HEK293 (cell line): Measurements from ENCODE around the gene AXIN1.
A peak's percentile ranks its signal among the peaks of the same experiment; 100 is the strongest.

Experiments
- CTCF ChIA-PET: fragments of 350-600 bp; formaldehyde crosslinking; extraction: SDS; loops from one replicate; lab custom pipeline; 2021; ENCODE audit warnings: antibody characterized with exemption; lab: Yijun Ruan, JAX
- POLR2A ChIA-PET: fragments of 300-600 bp; formaldehyde crosslinking; extraction: SDS; loops from one replicate; lab custom pipeline; 2020; ENCODE audit warnings: antibody characterized with exemption, inconsistent platforms; lab: Yijun Ruan, JAX
- H3K27ac ChIP-seq: fragments of 200-500 bp; sonication (Bioruptor generic); 2 replicates; pipeline ENCODE4 v1.5.1; 2014; ENCODE audit warnings: low read depth, low read length, control low read depth, inconsistent platforms; ENCODE audit errors: extremely low read depth
- H3K36me3 ChIP-seq, 2 experiments: fragments of 200-500 bp in 1 of 2; sonication (Bioruptor generic) in 1 of 2; 1 replicate in 1 of 2; 2 replicates in 1 of 2; pipeline ENCODE4 v1.5.1; 2014 to 2017; ENCODE audit warnings: inconsistent platforms in 2 of 2, low read length in 2 of 2; ENCODE audit not compliant: control insufficient read depth in 2 of 2, insufficient read depth in 1 of 2
- H3K4me1 ChIP-seq: fragments of 200-500 bp; sonication (Bioruptor generic); 2 replicates; pipeline ENCODE4 v1.5.1; 2014; ENCODE audit warnings: mild to moderate bottlenecking, low read length, inconsistent platforms; ENCODE audit not compliant: control insufficient read depth, insufficient read depth
- H3K4me3 ChIP-seq: 2 replicates; pipeline ENCODE4 v1.5.1; 2011; ENCODE audit warnings: low read depth, mild to moderate bottlenecking, control low read depth, low read length, moderate library complexity
- H3K9me3 ChIP-seq: fragments of 200-500 bp; sonication (Bioruptor generic); 2 replicates; pipeline ENCODE4 v1.5.1; 2014; ENCODE audit warnings: low read depth, low read length, inconsistent platforms; ENCODE audit not compliant: control insufficient read depth, insufficient read depth
- BCL11B ChIP-seq: fragments of 450-650 bp; formaldehyde crosslinking; IDR thresholded peaks from 2 replicates; pipeline ENCODE4 v1.5.1; 2016; ENCODE audit warnings: low read depth, missing biosample characterization, missing genetic modification characterization
- FEZF1 ChIP-seq: fragments of 450-650 bp; formaldehyde crosslinking; IDR thresholded peaks from 2 replicates; pipeline ENCODE4 v1.5.1; 2016; ENCODE audit warnings: missing biosample characterization, missing genetic modification characterization
- GFI1B ChIP-seq: fragments of 450-650 bp; formaldehyde crosslinking; IDR thresholded peaks from 2 replicates; pipeline ENCODE4 v1.5.1; 2016; ENCODE audit warnings: missing biosample characterization, missing genetic modification characterization
- HOXC10 ChIP-seq: sonication (generic); formaldehyde crosslinking; IDR thresholded peaks from 2 replicates; pipeline ENCODE4 v1.8.1; 2023; ENCODE audit warnings: mild to moderate bottlenecking, missing genetic modification reagents
- HOXD13 ChIP-seq: sonication (generic); formaldehyde crosslinking; IDR thresholded peaks from 2 replicates; pipeline ENCODE4 v1.8.0; 2022; ENCODE audit warnings: missing genetic modification reagents, borderline replicate concordance
- KLF1 ChIP-seq: fragments of 450-650 bp; formaldehyde crosslinking; IDR thresholded peaks from 2 replicates; pipeline ENCODE4 v1.5.1; 2016; ENCODE audit warnings: missing biosample characterization, missing genetic modification characterization
- KLF8 ChIP-seq: fragments of 450-650 bp; formaldehyde crosslinking; IDR thresholded peaks from 2 replicates; pipeline ENCODE4 v1.5.1; 2016; ENCODE audit warnings: missing biosample characterization, missing genetic modification characterization
- PBX3 ChIP-seq: sonication (generic); formaldehyde crosslinking; IDR thresholded peaks from 2 replicates; pipeline ENCODE4 v1.8.1; 2022; ENCODE audit warnings: mild to moderate bottlenecking, moderate library complexity, missing genetic modification reagents
- REPIN1 ChIP-seq: fragments of 450-650 bp; formaldehyde crosslinking; IDR thresholded peaks from 2 replicates; pipeline ENCODE4 v1.5.1; 2017; ENCODE audit warnings: missing biosample characterization, missing genetic modification characterization, low read depth
- SETDB1 ChIP-seq: IDR thresholded peaks from one replicate; pipeline ENCODE4 v1.6.1; 2017; ENCODE audit warnings: mild to moderate bottlenecking, low read length, moderate library complexity, mixed read lengths; ENCODE audit not compliant: insufficient read length
- TCF7L2 ChIP-seq: IDR thresholded peaks from 2 replicates; pipeline ENCODE4 v1.6.1; 2011; ENCODE audit warnings: low read depth, mild to moderate bottlenecking, inconsistent platforms, low read length, moderate library complexity, borderline replicate concordance
- TSHZ1 ChIP-seq: fragments of 450-650 bp; formaldehyde crosslinking; IDR thresholded peaks from 2 replicates; pipeline ENCODE4 v1.5.1; 2016; ENCODE audit warnings: missing biosample characterization, missing genetic modification characterization, borderline replicate concordance
- ZBTB17 ChIP-seq: fragments of 450-650 bp; formaldehyde crosslinking; IDR thresholded peaks from 2 replicates; pipeline ENCODE4 v1.5.1; 2016; ENCODE audit warnings: missing biosample characterization, missing genetic modification characterization
- ZBTB20 ChIP-seq: fragments of 450-650 bp; formaldehyde crosslinking; IDR thresholded peaks from 2 replicates; pipeline ENCODE4 v1.5.1; 2016; ENCODE audit warnings: missing biosample characterization, missing genetic modification characterization
- ZBTB21 ChIP-seq: fragments of 450-650 bp; formaldehyde crosslinking; IDR thresholded peaks from 2 replicates; pipeline ENCODE4 v1.5.1; 2017; ENCODE audit warnings: missing biosample characterization, missing genetic modification characterization
- ZNF114 ChIP-seq: fragments of 450-650 bp; formaldehyde crosslinking; IDR thresholded peaks from 2 replicates; pipeline ENCODE4 v1.5.0; 2017; ENCODE audit warnings: missing biosample characterization, missing genetic modification characterization
- ZNF133 ChIP-seq: fragments of 450-650 bp; formaldehyde crosslinking; IDR thresholded peaks from 2 replicates; pipeline ENCODE4 v1.5.1; 2016; ENCODE audit warnings: missing biosample characterization, missing genetic modification characterization
- ZNF155 ChIP-seq: fragments of 450-650 bp; formaldehyde crosslinking; IDR thresholded peaks from 2 replicates; pipeline ENCODE4 v1.5.1; 2016; ENCODE audit warnings: missing biosample characterization, missing genetic modification characterization
- ZNF169 ChIP-seq: fragments of 450-650 bp; formaldehyde crosslinking; IDR thresholded peaks from 2 replicates; pipeline ENCODE4 v1.5.1; 2016; ENCODE audit warnings: missing biosample characterization, missing genetic modification characterization
- ZNF202 ChIP-seq: fragments of 450-650 bp; formaldehyde crosslinking; IDR thresholded peaks from 2 replicates; pipeline ENCODE4 v1.5.1; 2016; ENCODE audit warnings: missing biosample characterization, missing genetic modification characterization, borderline replicate concordance
- ZNF24 ChIP-seq: fragments of 450-650 bp; formaldehyde crosslinking; IDR thresholded peaks from 2 replicates; pipeline ENCODE4 v1.5.1; 2016; ENCODE audit warnings: missing biosample characterization, missing genetic modification characterization
- ZNF302 ChIP-seq: fragments of 450-650 bp; formaldehyde crosslinking; IDR thresholded peaks from 2 replicates; pipeline ENCODE4 v1.5.1; 2016; ENCODE audit warnings: missing biosample characterization, missing genetic modification characterization, low read depth
- ZNF433 ChIP-seq: fragments of 450-650 bp; formaldehyde crosslinking; IDR thresholded peaks from 2 replicates; pipeline ENCODE4 v1.5.1; 2016; ENCODE audit warnings: missing biosample characterization, missing genetic modification characterization, low read depth
- ZNF449 ChIP-seq: fragments of 450-650 bp; formaldehyde crosslinking; IDR thresholded peaks from 2 replicates; pipeline ENCODE4 v1.5.1; 2017; ENCODE audit warnings: missing biosample characterization, mild to moderate bottlenecking, missing genetic modification characterization, moderate library complexity
- ZNF521 ChIP-seq: fragments of 450-650 bp; formaldehyde crosslinking; IDR thresholded peaks from 2 replicates; pipeline ENCODE4 v1.5.1; 2017; ENCODE audit warnings: missing biosample characterization, mild to moderate bottlenecking, missing genetic modification characterization
- ZNF623 ChIP-seq: fragments of 450-650 bp; formaldehyde crosslinking; IDR thresholded peaks from 2 replicates; pipeline ENCODE4 v1.5.1; 2016; ENCODE audit warnings: missing biosample characterization, missing genetic modification characterization
- ZSCAN23 ChIP-seq: fragments of 450-650 bp; formaldehyde crosslinking; IDR thresholded peaks from 2 replicates; pipeline ENCODE4 v1.5.1; 2016; ENCODE audit warnings: missing biosample characterization, missing genetic modification characterization
- TF ChIP-seq, protein P1 (sequence below): fragments of 450-650 bp; formaldehyde crosslinking; IDR thresholded peaks from 2 replicates; pipeline ENCODE4 v1.5.1; 2017; ENCODE audit warnings: missing biosample characterization, missing genetic modification characterization
- TF ChIP-seq, protein P2 (sequence below): fragments of 450-650 bp; formaldehyde crosslinking; IDR thresholded peaks from 2 replicates; pipeline ENCODE4 v1.5.1; 2016; ENCODE audit warnings: missing biosample characterization, missing genetic modification characterization

The AXIN1 gene

DNA sequence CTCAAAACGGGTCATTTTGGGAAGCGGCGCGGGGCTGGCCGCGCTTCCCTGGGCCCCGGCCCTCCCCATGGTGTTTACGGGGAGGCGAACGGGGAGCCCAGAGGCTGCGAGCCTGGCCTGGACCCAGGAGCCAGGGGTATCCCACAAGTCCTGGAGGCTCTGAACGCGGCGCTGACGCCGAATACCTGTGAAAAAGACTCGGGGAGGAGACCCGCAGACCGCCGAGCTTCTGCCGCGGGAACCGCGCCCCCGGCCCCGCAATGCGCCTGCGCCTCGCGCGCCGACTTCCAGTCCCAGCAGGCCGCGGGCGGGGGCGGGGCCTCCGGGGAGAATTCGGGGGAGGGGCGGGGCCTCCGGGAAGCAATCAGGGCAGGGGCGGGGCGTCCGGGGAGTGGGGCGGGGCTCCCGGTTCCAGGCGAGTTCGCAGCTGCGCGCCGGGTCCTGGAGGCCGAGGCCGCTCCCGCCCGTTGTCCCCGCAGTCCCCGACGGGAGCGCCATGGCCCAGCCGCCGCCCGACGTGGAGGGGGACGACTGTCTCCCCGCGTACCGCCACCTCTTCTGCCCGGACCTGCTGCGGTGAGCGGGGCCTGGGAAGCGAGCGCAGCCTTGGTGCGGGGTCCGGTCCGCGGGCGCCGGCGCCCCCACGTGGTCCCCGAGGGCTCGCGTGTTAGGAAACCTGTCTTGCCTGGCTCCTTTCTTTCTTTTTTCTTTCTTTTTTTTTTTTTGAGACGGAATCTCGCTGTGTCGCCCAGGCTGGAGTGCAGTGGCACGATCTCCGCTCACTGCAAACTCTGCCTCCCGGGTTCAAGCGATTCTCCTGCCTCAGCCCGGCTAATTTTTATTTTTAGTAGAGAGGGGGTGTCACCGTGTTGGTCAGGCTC, 49.2 kb upstream of the AXIN1 start, which contains the start of gene DECR2:
Gene DECR2, plus strand, starts transcription at position 418 of the 881 bp plus-strand sequence. Its CDS starts 79 bp downstream, at position 497.
- H3K4me3 ChIP-seq = peak within 1 kb of the TSS; percentile 81
- H3K36me3 ChIP-seq = peaks cover 0 to 27% of the 10 kb centered on the region in 2 experiments; a peak in 2 of 3 replicates
- H3K27ac ChIP-seq = peak within 1 kb of the TSS; percentile 90
- no peaks in the 10 kb centered on the region for H3K9me3 ChIP-seq
- ChIA-PET POLR2A (interaction anchor here (0.6 to 1.8 kb wide), 15 partner anchors 10 to 628 kb away, joined by 3 to 14 read pairs (median 4); partner anchors contain the start of genes CAPN15, MRPL28 and RAB11FIP3), CTCF (interaction anchor here (0.6 to 0.7 kb wide), 3 partner anchors 8 to 28 kb away, joined by 3 read pairs; no protein-coding TSS in a partner anchor)
- no peaks in the 10 kb centered on the region for H3K4me1 ChIP-seq
- TF ChIP-seq KLF1 (tag by site-specific recombination) = peak; percentile 66; the same call in 1 of the 2 replicates
- TF ChIP-seq ZNF133 (tag by site-specific recombination) = no peak
- TF ChIP-seq PBX3 = no peak; the same call in 1 of the 2 replicates
- no peak for TF ChIP-seq FEZF1 (tag by site-specific recombination)
- TF ChIP-seq TSHZ1 (tag by site-specific recombination) = no peak
- no peak for TF ChIP-seq ZNF114 (tag by site-specific recombination)
- TF ChIP-seq ZNF169 (tag by site-specific recombination) = no peak
- peak; percentile 93 for TF ChIP-seq ZBTB20 (tag by site-specific recombination)
- TF ChIP-seq, protein P1, sequence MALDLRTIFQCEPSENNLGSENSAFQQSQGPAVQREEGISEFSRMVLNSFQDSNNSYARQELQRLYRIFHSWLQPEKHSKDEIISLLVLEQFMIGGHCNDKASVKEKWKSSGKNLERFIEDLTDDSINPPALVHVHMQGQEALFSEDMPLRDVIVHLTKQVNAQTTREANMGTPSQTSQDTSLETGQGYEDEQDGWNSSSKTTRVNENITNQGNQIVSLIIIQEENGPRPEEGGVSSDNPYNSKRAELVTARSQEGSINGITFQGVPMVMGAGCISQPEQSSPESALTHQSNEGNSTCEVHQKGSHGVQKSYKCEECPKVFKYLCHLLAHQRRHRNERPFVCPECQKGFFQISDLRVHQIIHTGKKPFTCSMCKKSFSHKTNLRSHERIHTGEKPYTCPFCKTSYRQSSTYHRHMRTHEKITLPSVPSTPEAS (tag by site-specific recombination) = no peak
- no peak for TF ChIP-seq HOXD13 (CRISPR knock-in tag)
- TF ChIP-seq ZBTB17 = peak; percentile 92
- TF ChIP-seq ZNF623 (tag by site-specific recombination) = no peak
- no peak for TF ChIP-seq ZSCAN23 (tag by site-specific recombination)
- TF ChIP-seq, protein P2, sequence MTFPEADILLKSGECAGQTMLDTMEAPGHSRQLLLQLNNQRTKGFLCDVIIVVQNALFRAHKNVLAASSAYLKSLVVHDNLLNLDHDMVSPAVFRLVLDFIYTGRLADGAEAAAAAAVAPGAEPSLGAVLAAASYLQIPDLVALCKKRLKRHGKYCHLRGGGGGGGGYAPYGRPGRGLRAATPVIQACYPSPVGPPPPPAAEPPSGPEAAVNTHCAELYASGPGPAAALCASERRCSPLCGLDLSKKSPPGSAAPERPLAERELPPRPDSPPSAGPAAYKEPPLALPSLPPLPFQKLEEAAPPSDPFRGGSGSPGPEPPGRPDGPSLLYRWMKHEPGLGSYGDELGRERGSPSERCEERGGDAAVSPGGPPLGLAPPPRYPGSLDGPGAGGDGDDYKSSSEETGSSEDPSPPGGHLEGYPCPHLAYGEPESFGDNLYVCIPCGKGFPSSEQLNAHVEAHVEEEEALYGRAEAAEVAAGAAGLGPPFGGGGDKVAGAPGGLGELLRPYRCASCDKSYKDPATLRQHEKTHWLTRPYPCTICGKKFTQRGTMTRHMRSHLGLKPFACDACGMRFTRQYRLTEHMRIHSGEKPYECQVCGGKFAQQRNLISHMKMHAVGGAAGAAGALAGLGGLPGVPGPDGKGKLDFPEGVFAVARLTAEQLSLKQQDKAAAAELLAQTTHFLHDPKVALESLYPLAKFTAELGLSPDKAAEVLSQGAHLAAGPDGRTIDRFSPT = no peak
- no peak for TF ChIP-seq ZNF302 (tag by site-specific recombination)
- 0 out of 2 replicates have a peak, but pooled peaks have one; percentile 13 for TF ChIP-seq ZNF449 (tag by site-specific recombination)
- TF ChIP-seq KLF8 (tag by site-specific recombination) = peak; percentile 33
- TF ChIP-seq ZBTB21 (tag by site-specific recombination) = no peak
- TF ChIP-seq REPIN1 = peak; percentile 56
- no peak for TF ChIP-seq ZNF521
- no peak for TF ChIP-seq TCF7L2
- TF ChIP-seq ZNF202 (tag by site-specific recombination) = no peak
- no peak for TF ChIP-seq SETDB1
- no peak for TF ChIP-seq HOXC10 (CRISPR knock-in tag)
- TF ChIP-seq GFI1B = no peak
- peak; percentile 71; the same call in 1 of the 2 replicates for TF ChIP-seq BCL11B (tag by site-specific recombination)
- no peak for TF ChIP-seq ZNF155 (tag by site-specific recombination)
- no peak for TF ChIP-seq ZNF433
- TF ChIP-seq ZNF24 (tag by site-specific recombination) = no peak
